Fibroblast of mammary gland (primary cell): ENCODE measurements around the gene CD52.

Experiments used
- DNase-seq: peaks from one replicate; pipeline ENCODE4 v3.0.0-alpha.2; 2010; ENCODE audit warnings: low read depth
- H3K4me3 ChIP-seq: 2 replicates; pipeline ENCODE4 v1.5.1; 2011; ENCODE audit warnings: low read depth, mild to moderate bottlenecking, low read length, moderate library complexity; ENCODE audit not compliant: control insufficient read depth
- CTCF ChIP-seq: conservative IDR thresholded peaks from 2 replicates; pipeline ENCODE4 v1.5.1; 2011; ENCODE audit warnings: low read depth, low read length, inconsistent platforms; ENCODE audit not compliant: control insufficient read depth, insufficient read depth

The CD52 gene

GRCh38 chr1:26359981-26360806, 42.4 kb downstream of the CD52 start:
- H3K4me3 ChIP-seq = no peak overlapping the region
- DNase-seq = no peak
- TF ChIP-seq CTCF = no peak

DNA sequence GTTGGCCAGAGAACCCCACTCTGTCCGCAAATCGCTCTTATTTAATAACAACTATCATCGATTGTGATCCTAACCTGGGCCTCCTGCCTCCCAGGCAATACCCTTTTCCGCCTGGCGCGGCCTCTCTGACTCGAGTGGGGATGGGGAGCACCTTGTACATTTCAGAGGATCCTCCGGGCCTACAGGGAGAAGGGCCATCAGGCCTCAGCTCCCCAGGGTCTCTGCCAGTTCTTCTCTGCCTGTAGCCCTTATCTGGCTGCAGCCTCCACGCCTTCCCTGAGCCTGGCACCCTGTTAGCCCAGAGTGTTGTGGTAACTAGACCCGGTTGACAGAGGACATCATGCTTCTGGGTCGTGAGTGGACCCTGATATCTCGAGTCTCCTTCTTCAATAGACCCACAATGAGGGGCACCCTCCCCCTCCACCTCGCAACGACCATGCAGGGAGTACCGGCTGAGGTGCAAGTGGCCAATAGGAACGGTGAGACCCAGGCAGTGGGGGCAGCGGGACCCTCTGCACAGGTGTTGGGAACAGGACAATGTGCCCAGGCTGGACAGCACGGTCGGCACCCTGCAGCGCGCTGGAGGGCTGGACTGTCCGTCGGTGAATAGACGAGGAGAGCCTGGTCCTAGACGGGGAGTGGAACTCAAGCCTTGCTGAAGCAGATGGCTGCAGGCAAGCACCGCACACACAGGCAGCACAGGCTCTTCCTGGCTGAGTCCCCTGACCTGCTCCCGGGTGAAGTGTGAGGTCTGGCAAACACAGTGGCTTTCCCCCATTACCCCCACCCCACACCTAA, 43.2 kb downstream of the CD52 start:
- no peak for DNase-seq
- no peak overlapping the region for H3K4me3 ChIP-seq
- no peak for TF ChIP-seq CTCF

GRCh38 chr1:26361605-26362122, 43.9 kb downstream of the CD52 start:
- no peak for TF ChIP-seq CTCF
- no peak overlapping the region for H3K4me3 ChIP-seq
- no peak for DNase-seq

- no peak overlapping the region for H3K4me3 ChIP-seq
- TF ChIP-seq CTCF = no peak
- DNase-seq = no peak
Observed at GRCh38 chr1:26362331-26362730, 44.6 kb downstream of the CD52 start.

DNA sequence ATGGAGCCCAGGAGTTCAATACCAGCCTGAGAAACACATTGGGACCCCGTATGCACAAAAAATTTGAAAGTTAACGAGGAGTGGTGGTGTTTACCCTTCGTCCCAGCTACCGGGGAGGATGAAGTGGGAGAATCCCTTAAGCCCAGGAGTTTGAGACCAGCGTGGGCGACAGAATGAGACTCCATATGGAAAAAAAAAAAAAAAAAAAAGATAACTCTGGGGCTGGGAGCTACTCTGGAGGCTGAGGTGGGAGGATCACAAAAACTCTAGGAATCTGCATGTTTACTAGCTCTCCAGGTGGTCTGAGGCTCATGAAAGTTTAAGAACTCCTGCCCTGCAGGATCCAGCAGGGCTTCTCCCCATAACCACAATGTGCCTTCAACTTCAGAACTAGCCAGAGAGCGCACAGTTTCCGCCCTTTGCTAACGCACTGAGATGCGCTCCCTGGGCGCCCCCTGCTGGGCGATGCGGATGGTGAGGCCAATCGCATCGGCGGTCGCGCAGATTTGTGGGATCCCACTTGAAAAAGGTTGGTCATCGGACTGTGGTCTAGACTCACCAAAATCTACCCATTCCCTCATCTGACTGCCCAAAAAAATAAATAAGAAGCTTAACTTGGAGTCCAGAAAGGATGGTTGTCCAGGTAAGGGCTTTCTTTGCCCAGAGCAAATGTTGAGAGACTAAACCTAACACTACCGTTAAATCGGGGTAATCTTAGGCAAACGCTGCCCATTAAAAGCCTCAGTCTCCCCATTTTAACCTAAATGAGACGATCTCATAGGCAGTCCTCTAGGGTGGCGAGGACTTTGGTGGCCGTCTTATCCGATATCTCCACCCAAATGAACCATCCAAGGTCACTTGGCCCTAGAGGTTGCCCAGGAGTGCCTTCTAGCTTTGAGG, 46.0 kb downstream of the CD52 start:
- DNase-seq = peak; percentile 71
- no peak overlapping the region for H3K4me3 ChIP-seq
- peak; percentile 94 for TF ChIP-seq CTCF

- H3K4me3 ChIP-seq = no peak overlapping the region
- no peak for TF ChIP-seq CTCF
- no peak for DNase-seq
Observed at GRCh38 chr1:26364956-26365355, 47.2 kb downstream of the CD52 start.
